Vagina (tissue), 2 donors: ENCODE measurements around the gene ADD1.

Source experiments
- POLR2A ChIP-seq, 2 donors: fragments of 450-650 bp; IDR thresholded peaks; one replicate each; pipeline ENCODE4 v1.6.1; 2017; ENCODE audit warnings: antibody characterized with exemption in 2 of 2, mild to moderate bottlenecking in 2 of 2, moderate library complexity in 2 of 2
- TF ChIP-seq, protein P1 (sequence below), 3 experiments: fragments of 450-650 bp in 2 of 3; fragments of 200-600 bp in 1 of 3; sonication (generic) in 1 of 3; IDR thresholded peaks; one replicate each; pipeline ENCODE4 v1.5.1; 2017 to 2019; ENCODE audit warnings: antibody characterized with exemption in 3 of 3, mild to moderate bottlenecking in 2 of 3, moderate library complexity in 2 of 3

DNA sequence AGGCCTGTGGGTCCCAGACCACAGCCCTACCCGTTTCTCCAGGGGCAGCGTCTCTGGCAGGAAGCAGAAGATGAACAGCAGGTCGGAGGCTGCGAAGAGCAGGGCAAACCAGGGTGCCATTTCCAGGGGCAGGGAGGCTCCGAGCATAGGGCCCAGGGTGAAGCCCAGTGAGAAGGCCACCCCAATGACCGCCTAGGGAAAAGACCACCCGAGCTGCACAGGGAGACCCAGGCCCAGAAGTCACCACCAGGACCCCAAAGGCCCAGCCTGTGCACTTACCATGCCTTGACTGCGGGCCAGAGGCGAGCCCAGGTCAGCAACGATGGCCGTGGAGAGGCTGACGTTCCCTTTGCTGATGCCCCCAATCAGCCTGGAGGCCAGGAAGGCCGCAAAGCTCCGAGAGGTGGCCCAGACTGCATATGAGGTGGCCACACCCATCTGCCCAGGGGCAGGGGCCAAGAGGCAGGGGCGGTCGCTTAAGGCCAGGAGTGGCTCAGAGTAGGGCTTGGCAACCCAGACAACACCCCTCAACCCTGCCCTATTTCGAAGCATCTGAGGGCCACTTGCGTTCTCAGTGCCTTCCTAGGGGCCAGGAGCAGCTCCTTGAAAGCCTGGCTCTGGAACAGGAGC is 88.8 kb downstream of the ADD1 start:
- no peak for TF ChIP-seq POLR2A (IDR thresholded peaks at IDR 0.05)
- TF ChIP-seq, protein P1, sequence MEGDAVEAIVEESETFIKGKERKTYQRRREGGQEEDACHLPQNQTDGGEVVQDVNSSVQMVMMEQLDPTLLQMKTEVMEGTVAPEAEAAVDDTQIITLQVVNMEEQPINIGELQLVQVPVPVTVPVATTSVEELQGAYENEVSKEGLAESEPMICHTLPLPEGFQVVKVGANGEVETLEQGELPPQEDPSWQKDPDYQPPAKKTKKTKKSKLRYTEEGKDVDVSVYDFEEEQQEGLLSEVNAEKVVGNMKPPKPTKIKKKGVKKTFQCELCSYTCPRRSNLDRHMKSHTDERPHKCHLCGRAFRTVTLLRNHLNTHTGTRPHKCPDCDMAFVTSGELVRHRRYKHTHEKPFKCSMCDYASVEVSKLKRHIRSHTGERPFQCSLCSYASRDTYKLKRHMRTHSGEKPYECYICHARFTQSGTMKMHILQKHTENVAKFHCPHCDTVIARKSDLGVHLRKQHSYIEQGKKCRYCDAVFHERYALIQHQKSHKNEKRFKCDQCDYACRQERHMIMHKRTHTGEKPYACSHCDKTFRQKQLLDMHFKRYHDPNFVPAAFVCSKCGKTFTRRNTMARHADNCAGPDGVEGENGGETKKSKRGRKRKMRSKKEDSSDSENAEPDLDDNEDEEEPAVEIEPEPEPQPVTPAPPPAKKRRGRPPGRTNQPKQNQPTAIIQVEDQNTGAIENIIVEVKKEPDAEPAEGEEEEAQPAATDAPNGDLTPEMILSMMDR (IDR thresholded peaks at IDR 0.05): no peak
